ENCODE data around the gene C14orf180. TPM values are rescaled to one million over a fixed set of nuclear protein-coding genes. Genes with fewer than 3 reads are reported as not detected.

Gene C14orf180
- total RNA-seq, 1 experiment from 2014 or later, result not detected

DNA sequence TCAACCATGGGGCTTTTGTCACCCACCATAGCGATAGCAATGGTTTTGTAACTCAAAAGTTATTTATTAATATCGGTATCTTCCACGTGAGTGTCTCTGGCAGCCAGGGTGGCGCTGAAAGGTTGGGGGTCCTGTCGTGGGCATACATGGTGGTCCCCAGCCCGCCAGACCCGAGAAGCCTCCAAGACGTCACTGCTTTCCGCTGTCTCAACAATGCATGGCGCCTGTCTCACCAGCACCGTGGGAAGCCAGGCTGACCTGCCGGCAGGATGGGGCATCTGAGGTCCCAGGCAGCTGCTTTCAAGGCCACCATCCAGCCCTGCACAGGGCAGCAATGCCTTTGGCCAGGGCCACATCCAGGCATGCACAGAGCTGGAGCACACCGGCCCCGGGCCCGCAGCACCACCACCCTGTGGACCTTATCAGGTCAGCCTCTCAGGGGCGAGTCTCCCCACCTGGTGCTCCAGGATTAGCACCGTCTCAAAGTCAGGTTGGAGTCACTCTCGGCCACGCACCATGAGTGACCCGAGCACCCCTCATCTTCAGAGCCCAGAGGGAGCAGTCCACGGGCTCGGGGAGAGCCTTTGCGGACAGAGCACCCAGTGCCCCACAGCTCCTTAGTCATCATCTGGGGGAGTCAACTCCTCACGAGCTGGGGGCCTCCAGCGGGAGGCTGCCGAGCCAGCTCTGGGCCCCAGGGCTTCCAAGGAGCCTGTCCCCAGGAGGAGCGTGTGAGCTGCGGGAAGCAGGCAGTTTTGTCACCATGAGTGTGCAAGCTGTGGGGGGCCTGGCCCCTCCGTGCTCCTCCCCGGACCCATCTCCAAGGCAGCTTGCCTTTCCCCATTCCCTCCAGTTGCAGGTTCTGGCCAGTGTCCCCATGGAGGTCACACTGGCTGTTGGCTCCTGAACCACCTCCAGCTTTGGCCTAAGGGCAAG is 14.6 kb upstream of the C14orf180 start:
- no peaks in the 10 kb centered on the region for H3K79me1 ChIP-seq (ENCODE audit: insufficient read depth, low read depth, low read length, poor library complexity, severe bottlenecking)
- Mint-ChIP-seq H3K4me1 (peaks cover 0 to 5% of the 10 kb centered on the region in 2 experiments; a peak in 1 of 4 replicates), H3K27ac (no peak overlapping the region), H3K9me3 (no peaks in the 10 kb centered on the region; a peak in 1 of 5 replicates), H3K36me3 (ENCODE audit: insufficient read depth in 1 of 3, low read depth in 3 of 3) (no peaks in the 10 kb centered on the region), H3K4me3 (no peak overlapping the region), H3K27me3 (ENCODE audit: low read depth) (peaks cover 6% of the 10 kb centered on the region)
- no peak overlapping the region for H3T11ph ChIP-seq (ENCODE audit: low read length)
- H4K5ac ChIP-seq (ENCODE audit: insufficient read length, low read depth, low read length), result no peak overlapping the region
- H2BK5ac ChIP-seq (ENCODE audit: insufficient read length, low read length), result no peak overlapping the region
- no peak overlapping the region for H4K8ac ChIP-seq (replicated peaks; ENCODE audit: insufficient read length, low read depth, low read length)
- H3K14ac ChIP-seq (ENCODE audit: insufficient read depth, low read length), result no peak overlapping the region
- no peak overlapping the region for H2BK15ac ChIP-seq (ENCODE audit: low read depth, low read length)
- no peaks in the 10 kb centered on the region for H3K9me3 ChIP-seq (ENCODE audit: control insufficient read depth, low read depth, low read length)
- H2BK12ac ChIP-seq (ENCODE audit: insufficient read length, low read depth, low read length), result no peak overlapping the region
- no peak overlapping the region for H2BK120ac ChIP-seq (ENCODE audit: low read depth, low read length, poor library complexity, severe bottlenecking)
- H2AK5ac ChIP-seq (ENCODE audit: insufficient read length, low read length), result no peak overlapping the region
- H3K18ac ChIP-seq (ENCODE audit: insufficient read length, low read depth, low read length), result no peak overlapping the region
- no peak for DNase-seq
- H3K9ac ChIP-seq (ENCODE audit: extremely low read depth, insufficient read length, low read length), result no peak overlapping the region
- H4K20me1 ChIP-seq (ENCODE audit: control insufficient read depth, insufficient read depth, insufficient read length), result no peaks in the 10 kb centered on the region
- TF ChIP-seq, protein P1, sequence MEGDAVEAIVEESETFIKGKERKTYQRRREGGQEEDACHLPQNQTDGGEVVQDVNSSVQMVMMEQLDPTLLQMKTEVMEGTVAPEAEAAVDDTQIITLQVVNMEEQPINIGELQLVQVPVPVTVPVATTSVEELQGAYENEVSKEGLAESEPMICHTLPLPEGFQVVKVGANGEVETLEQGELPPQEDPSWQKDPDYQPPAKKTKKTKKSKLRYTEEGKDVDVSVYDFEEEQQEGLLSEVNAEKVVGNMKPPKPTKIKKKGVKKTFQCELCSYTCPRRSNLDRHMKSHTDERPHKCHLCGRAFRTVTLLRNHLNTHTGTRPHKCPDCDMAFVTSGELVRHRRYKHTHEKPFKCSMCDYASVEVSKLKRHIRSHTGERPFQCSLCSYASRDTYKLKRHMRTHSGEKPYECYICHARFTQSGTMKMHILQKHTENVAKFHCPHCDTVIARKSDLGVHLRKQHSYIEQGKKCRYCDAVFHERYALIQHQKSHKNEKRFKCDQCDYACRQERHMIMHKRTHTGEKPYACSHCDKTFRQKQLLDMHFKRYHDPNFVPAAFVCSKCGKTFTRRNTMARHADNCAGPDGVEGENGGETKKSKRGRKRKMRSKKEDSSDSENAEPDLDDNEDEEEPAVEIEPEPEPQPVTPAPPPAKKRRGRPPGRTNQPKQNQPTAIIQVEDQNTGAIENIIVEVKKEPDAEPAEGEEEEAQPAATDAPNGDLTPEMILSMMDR (conservative IDR thresholded peaks at IDR 0.05), result no peak
- H3K27me3 ChIP-seq (ENCODE audit: insufficient read depth, low read length), result no peaks in the 10 kb centered on the region
- no peak overlapping the region for H3K4me2 ChIP-seq (ENCODE audit: insufficient read depth, insufficient read length, low read length)
- H3K4ac ChIP-seq (ENCODE audit: low read depth, low read length), result no peak overlapping the region
- H3K79me2 ChIP-seq (ENCODE audit: insufficient read depth, low read length), result no peaks in the 10 kb centered on the region
- H3K23me2 ChIP-seq (ENCODE audit: insufficient read length, low read depth, low read length, poor library complexity, severe bottlenecking), result no peaks in the 10 kb centered on the region
- H3K27ac ChIP-seq (ENCODE audit: insufficient read length, low read depth, low read length), result no peak overlapping the region
- H3K4me1 ChIP-seq (ENCODE audit: insufficient read depth, low read length), result no peaks in the 10 kb centered on the region
- WGBS (ENCODE audit: extremely low coverage, insufficient read length, low lambda C conversion rate), result no CpG with 5 or more reads among the region's 30 CpGs
- no peak overlapping the region for H4K91ac ChIP-seq (ENCODE audit: insufficient read length, low read depth, low read length)
- H2AFZ ChIP-seq (ENCODE audit: low read length), result no peak overlapping the region
- H3K23ac ChIP-seq (ENCODE audit: insufficient read length, low read depth, low read length), result no peak overlapping the region
- H2BK20ac ChIP-seq (ENCODE audit: low read depth, low read length, poor library complexity, severe bottlenecking), result no peak overlapping the region
- no peak overlapping the region for H3K56ac ChIP-seq (ENCODE audit: insufficient read length, low read depth, low read length)

All from H9 (cell line).